Limb (tissue), 2 donors: ENCODE measurements around the gene AMMECR1.

Source experiments
- DNase-seq, 2 donors: peaks; one replicate each; pipeline ENCODE4 v3.0.0-alpha.2; 2016; ENCODE audit errors: extremely low spot score in 2 of 2

AMMECR1 gene

DNA sequence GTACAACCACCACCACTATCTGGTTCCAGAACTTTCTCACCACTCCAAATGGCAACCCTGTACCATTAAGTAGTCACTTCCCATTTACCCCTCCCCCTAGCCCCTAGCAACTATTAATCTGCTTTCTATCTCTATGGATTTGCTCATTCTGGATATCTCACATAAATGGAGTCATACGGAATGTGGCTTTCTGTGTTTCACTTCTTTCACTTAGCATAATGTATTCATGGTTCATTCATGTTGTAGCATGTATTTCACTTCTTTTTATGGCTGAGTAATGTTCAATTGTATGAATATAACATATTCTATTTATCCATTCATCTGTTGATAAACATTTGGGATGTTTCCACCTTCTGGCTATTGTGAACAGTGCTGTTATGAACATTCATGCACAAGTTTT lies 104.7 kb downstream of the AMMECR1 start:
- DNase-seq: no peak

DNA sequence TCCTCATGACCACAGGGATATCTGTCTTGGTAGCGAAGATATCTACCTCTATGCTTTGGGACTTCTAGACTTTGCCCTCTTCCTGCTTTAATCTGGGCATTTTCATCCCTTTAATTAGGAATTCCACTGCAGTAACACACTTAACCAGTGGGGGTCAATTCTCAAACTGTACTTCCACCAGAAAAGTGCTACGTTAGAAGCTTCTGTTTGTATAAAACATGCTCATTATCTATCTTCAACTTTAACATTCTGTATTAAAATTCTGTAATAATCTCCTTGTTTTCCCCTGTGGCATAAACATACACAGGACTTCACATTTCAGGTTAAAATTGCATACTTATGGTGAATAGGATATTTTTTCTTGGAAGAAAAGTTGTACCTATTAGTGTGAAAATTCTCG lies 105.6 kb downstream of the AMMECR1 start:
- no peak for DNase-seq

DNA sequence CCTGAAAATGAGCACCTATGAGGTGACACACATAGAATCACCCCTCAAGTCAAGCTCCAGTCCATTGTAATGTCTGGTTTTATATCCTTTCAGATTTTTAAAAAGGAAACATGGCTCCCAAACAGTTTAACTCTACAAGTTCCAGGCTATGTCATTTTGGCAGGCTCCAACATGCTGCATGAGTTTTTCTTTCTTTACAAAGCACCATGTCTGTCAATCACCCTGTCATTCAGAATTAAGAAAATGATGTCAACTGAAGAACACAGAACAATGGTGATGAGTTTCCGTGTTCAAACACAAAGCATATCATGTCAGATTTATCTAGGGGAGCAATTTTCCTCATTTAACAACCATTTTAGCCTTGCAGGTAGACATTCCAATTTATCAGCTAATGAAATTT lies 106.5 kb downstream of the AMMECR1 start:
- DNase-seq: no peak

DNA sequence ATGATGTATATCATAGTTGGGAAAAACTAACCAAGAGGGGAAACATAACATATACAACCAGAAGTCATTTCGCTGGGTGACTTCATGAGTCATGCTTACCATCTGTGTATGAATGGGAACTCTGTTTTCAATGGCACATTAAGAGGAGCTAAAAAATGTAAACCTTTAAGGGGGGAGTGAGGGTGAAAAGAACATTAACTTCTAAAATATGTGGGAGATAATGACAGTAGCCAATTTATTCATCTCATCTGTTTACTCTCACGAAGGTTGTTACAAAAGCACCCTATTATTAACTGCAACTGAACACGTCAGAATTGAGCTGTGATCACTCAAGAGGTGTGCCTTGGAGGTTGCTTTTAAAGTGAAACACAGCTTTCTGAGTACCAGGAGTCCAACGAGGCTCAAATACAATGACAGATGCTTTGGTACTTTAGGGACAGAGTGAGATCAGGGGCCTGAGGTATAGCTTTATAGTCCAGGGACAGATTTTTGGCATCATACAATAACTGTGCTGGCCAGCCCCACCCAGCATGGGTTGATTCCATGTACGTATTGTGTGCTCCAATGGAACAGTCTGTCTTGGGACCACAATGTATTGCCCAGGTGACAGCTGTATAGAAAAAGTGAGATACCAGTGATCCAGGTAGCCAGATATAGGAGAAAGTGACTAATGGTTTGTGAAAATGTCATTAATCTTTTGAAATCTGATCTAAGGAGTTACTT lies 107.3 kb downstream of the AMMECR1 start:
- DNase-seq: no peak

DNA sequence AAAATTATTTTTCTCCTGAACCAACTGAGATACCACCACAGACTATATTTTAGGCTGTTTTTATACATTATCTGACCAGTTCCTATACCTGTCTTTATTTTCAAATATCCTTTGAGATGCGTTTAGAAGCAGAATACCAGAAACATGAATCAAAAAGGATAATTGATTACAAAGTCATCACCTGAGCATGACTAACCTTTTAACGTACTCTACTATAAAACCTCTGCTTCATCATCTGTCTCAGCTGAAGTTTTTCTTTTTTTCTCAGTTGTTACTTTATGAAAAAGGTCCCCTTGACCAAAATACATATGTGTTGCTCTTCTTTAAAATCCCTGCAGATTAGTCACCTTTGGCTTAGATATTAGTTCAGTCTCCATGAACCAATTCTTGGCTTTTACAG lies 109.8 kb downstream of the AMMECR1 start:
- DNase-seq: no peak

DNA sequence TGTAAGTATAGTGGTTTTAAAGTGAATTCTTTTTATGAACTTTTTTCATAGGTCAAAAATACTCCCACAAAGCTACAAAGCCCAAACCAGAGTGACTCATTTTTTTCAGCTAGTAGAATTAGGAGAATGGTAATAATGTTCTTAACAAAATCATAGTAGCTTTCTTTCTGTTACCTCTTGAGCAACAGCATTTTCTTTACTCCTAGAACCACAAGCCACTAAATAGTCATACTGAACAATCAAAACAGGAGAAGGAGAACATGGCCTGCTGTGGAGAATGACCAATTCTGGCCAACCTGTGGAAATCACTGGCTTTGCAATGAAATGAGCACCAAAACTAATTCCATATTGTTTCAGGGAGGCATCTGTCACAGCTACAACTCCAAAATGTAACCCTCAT lies 112.9 kb downstream of the AMMECR1 start:
- no peak for DNase-seq

DNA sequence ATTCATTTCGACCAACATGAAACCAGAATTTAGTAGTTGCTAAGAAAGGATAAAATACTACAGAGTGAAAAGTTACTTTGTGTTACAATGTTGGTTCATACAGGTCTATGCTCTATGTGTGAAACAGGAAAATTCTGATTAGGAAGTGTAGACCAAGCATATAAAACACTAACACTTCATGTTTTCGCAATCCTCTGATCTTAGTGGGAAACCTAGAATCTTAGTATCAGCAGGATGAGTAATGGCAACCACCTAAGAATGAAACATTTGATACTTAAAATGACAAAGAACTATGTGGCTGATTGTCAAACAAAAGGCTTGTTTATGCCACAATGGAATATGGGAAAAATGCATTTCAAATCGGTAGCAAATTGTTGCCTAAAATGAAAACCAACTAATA lies 116.1 kb downstream of the AMMECR1 start:
- DNase-seq: no peak

DNA sequence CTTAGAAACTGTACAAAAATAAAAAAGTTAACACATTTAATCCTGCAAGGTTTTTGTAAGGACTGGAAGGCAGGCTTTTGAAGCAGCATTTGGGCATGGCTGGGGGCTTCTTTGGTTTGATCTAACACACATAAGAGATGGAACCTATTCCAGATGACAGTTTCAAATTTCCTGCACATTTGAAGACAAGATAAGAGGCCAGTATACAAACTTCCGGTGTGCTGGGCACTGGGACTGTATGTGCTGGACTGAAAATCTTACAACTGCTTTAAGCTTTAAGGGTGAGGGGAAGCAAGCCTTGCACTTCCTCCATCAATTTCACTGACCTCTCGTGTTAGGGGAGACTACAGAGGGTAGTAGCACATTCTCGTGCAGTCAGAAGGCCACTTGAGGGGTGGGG lies 122.9 kb downstream of the AMMECR1 start:
- DNase-seq: no peak

DNA sequence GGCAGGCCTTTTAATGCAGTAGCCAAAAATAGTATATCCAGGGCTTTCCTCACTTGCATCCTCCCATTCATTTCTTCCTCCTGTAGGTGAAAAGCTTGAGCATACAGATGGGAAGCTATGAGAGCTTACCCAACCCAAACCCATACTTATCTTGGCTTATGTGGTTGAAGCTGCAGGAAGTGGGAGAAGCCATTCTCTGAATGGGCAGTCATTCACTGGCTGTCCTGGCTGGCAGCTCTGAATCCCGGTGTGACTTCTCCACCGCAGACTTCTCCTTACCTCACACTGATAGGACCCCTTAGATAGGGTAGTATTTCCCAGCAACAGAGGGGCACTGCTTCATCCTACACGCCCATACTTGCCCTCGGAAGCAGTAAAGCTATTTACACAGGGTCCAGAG lies 125.4 kb downstream of the AMMECR1 start:
- no peak for DNase-seq

DNA sequence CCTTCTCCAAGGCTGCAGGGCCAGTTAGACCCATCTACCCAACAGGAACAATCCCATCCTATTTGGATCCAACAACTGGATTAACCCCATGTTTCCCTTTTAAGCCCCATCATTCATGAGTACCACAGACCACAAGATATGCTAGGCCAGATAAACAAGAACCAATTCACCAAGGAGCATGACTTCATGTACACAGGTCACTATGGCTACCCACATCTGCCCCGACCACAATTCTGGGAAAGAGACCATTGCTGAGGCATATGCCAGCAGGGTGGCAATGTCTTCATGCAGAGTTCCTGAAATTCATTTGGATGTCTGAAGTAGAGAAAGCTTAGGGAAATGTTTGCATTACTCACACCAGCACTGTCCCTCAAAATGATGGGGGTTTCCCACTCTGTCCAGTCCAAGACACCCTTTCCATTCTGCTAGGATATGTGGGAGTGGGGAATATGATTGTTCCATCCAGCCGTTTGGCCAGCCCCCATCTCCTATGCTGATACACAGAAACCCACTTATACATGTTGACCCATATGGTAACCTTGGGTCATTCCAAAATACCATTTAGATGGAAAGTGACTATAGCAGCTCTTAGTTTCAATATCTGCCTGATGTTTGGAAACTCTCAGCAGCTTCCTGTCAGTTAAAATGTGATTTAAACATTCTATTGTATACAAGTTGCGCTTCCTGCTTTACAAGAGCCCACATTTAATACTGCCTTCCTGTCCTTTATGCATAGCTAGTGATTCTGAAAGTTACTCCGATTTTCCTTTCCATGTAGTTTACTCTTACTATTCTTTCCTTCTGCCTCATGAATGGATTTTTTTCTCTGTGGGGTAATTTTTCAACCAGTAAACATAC lies 129.0 kb downstream of the AMMECR1 start:
- DNase-seq: no peak

DNA sequence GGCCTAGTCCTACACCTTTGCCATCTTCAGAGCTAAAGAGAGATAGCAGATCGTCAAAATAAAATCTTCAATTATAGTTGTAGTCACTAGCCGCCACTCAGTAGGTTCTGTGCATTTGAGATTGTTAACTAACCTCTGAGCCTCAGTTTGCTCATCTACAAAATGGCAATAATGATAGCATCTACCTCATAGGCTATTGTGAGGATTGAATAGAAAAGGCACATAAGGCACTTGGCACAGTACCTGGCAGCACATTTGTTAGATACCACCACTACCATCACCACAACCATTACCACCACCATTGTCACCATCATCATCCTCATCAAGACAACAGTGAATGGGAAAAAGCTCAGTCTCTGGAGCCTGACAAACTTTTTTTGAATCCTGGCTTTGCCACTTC lies 134.6 kb downstream of the AMMECR1 start:
- no peak for DNase-seq

DNA sequence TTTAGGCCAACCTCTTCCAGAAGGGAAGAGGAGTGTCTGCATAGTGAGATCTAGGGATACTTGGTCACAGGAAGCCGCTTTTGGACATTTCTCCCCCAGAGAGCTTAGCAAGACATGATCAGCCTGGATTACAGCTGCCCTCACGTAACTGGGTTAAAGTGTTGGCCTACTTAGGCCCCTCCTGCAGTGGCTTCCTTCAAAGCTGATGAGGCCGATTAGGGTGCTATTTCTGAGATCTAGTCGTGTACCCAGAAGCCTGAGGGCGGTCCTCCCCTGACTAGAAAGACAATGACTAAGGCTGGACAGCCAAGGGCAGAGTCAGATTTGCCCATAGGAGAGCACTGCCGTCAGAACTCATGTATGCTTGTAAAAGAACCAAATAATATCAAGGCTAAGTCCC lies 135.0 kb downstream of the AMMECR1 start:
- no peak for DNase-seq

DNA sequence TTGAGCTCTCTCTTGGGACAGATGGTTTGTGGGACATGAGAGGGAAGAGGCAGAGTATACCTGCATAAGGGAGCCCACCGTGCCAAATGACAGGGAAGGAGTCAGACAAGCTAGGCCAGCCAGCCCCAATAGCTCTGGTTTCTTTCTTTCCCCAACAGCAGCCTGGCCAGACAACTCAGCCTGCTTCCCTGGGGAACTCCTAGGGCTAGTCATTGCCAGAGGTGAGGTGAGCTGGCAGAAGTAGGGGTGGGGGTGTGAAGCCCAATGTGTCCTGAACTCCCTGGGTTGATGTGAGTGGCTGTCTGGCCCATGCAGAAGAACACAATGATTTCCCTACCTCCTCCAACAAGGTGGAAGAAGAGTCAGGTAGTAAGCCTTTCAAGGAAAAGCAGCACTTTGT lies 135.5 kb downstream of the AMMECR1 start:
- no peak for DNase-seq

DNA sequence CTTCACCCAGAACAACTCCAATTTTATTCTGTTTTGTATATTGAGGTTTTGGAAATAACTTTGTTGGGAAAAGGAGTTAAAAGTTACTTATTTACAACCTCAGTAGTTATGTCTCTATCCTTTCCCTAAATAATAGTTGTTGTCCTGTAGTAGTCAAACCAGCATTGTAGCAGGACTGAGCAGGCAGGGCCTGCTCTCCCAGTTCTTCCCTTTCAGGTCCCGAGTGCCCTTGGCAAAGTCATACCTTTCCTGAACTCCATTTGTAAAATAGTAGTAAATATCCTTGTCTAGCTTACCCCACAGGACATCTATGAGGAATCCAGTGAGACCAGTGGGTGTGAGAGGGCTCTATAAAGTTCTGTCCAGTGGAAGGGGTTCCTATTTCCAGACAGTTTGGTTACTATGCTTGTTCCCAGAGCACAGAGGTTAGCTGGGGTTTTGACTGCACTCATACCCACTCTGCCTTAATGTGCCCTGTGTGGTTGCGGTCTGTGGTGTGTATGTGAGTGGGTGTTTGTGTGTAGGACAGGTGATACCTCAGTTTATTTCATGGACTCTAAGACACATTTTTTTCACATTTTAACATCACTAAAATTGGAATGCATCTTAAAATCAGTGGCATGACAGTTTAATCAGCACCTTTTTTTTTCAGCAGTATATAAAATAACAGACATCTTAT lies 136.3 kb downstream of the AMMECR1 start:
- no peak for DNase-seq

DNA sequence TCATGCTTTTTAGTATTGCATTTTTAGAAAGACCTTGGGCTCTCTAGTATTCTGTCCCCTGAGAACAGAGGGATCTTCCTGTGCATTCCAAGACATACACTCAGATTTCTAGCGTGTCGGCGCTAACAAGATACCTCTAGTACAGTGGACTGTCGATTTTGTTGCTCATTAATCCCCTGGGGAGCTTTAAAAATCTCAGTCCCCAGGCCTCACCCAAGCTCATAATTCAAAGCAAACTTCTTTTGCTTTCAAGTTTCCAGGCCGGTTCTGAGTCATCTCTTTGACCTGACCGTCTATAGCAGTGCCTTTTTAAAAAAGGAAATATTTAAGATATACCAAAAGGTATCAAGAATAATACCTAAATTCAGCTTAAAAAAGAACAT lies 137.0 kb downstream of the AMMECR1 start:
- no peak for DNase-seq

DNA sequence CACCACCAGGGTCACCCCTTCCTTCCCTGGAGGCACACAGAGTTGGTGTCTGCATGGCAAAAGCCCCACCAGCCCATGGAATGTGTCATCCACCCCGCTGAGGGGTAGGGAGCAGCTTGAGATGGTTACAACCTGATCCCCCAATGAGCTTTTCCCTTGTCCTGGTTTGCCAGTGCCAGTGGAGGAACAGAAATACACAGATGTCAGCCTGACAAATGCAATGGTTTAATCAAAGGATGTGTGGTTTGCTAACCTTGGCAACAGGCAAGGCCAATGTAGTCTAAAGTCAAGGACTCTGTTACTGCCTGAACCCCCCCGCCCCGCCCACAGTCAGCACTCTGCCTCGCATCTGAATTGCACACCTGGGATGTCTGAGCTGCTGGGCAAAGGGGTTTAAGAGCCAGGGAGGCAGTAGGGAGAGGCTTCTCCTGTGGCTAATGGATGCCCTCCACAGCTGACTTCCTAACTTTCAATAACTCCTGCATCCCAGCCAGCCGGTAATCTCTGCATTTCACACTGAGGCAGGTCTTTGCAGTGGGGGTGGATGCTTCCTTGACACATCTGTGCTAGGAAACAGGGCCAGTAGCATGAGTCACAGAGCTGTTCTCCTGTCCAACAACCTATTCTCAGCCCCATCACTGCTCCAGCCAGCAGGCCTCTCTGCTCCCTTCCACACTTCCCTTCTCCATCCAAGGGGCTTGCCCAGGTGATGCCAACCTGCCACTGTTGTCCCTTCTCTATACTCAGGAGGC lies 137.5 kb downstream of the AMMECR1 start:
- DNase-seq: no peak

DNA sequence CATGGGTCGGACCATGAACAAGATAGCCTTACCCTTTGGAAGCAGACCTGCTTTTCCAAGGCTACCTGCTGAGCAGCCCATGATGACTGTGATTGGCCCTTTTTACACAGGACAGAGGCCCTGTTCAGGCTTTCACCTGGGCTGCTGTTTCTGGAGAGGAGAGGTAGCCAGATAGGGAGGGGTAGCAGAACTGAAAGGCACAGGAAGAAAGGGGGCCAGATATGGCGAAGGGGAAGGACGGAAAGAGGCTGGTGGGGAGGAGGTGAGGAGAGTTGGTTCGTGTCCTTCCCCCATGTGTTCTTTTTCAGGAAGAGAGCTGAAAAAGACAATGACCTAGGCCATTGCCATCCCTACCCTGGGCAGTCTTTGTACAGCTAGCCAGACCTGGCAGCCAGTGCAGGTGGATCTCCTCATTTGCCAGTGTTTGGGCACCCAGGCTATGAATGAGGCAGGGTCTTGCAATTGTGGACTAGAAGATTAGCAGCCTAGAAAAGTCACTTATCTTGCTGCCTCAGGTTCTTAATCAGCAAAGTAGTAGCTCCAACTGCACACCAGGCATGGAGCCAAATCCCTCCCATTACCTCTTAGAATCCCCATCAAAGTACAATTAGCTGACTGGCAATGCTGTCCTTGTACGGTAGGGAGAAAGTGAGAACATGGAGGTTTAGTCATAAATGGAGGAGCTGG lies 139.6 kb downstream of the AMMECR1 start:
- no peak for DNase-seq

DNA sequence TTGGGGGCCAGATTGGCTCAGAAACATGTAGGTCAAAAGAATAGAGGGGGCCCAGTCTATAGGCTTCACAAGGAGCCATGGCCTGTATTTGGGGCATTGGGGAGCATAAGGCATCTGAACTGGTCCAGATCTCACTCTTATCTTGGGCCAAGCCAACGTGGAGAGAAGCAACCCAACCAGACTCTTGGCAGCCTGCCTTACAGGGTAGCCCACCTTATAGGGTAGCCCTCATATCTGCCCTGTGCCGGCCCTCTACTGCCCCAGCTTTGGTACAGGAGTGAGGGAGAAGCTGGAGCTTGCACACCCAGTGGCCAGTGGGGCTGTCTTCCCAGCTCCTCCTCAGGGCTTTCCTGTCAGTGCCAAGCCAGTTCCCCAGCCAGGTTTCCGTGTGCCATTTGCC lies 142.2 kb downstream of the AMMECR1 start:
- no peak for DNase-seq

DNA sequence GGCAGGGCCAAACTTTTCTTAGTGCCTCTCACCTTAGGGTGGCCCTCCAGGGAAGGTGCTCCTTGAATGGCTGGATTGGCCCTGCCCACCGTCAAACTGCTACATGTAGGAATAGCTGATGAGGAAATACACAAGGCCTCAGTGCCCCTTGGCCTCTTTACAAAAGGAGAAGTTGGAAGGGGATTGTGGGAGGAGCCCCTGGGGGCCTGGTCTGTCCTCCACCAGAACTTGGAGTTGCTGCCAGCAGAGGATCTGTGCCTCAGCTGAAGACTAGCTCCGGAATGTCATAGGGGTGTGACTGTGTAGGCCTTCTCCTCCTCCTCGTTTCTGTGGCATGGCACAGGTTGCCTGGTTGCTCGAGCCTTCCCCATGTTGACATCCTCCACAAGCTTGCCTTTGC lies 142.7 kb downstream of the AMMECR1 start:
- DNase-seq: no peak

DNA sequence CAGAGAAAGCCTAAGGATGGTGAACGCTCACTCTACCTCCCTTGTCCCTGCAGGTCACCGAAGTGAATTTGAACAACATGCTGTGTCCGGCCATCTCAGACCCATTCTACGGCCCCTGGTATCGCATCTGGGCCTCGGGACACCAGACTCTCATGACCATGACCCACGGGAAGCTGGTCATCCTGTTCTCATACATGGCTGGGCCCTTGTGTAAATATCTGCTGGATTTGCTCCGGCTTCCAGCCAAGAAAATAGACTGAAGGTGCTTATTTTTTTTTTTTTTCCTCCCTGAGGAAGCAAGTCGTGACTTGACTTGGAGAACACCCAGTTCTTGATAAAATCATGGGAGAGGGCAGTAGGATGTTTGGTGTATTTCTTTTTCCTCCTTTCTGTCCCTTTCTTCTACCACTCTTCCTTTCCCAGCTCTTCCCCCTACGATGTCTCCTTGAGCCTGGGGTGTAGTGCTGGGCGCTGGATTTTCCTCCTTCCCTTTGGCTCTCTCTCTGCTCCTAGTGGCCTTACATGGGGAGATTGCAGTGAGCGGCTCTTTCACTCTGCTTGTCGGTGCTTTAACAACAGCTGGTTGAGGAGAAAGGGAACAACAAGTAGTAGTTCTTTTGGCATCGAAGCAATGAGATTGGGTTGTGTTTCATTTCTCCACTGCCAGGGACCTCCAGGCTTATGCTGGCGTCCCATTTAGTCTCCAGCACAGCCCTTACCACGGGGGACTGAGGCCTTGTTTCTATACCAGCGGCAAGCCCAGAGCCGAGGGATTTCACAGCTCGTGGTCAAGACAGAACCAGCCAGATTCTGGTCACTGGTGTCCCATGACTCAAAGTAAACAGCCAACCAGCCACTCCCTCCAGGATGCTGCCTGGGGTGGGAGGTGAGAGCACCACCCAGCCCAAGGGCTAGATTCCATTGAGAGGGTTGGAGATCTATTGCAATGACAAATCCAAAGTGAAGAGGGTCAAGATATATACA lies 144.4 kb downstream of the AMMECR1 start:
- DNase-seq: no peak
